Mesothelial cell of epicardium (in vitro differentiated cells): Measurements from ENCODE around the gene FBN3. TPM values are rescaled to one million over a fixed set of nuclear protein-coding genes. Genes with fewer than 3 reads are reported as not detected.

Experiments used
- DNase-seq, 2 experiments: peaks; one replicate each; pipeline ENCODE4 v3.0.0; 2021; ENCODE audit warnings: low spot score in 2 of 2; ENCODE audit not compliant: unreplicated experiment in 2 of 2
- H3K27ac Mint-ChIP-seq: 2 replicates; pipeline ENCODE4 v1.8.0; 2021; ENCODE audit warnings: mixed read lengths
- H3K27me3 Mint-ChIP-seq: 2 replicates; pipeline ENCODE4 v1.8.0; 2021; ENCODE audit warnings: low read depth, mixed read lengths
- H3K36me3 Mint-ChIP-seq: 2 replicates; pipeline ENCODE4 v1.8.0; 2021; ENCODE audit warnings: mixed read lengths
- H3K4me1 Mint-ChIP-seq: 2 replicates; pipeline ENCODE4 v1.8.0; 2021; ENCODE audit warnings: mixed read lengths
- H3K4me3 Mint-ChIP-seq: 2 replicates; pipeline ENCODE4 v1.8.0; 2021; ENCODE audit warnings: mild to moderate bottlenecking, moderate library complexity, mixed read lengths
- H3K9me3 Mint-ChIP-seq: 2 replicates; pipeline ENCODE4 v1.8.0; 2021; ENCODE audit warnings: mixed read lengths
- CTCF ChIP-seq: fragments of 200-600 bp; sonication (generic); IDR thresholded peaks from one replicate; pipeline ENCODE4 v1.5.0; 2021; ENCODE audit warnings: antibody characterized with exemption; ENCODE audit not compliant: unreplicated experiment
- total RNA-seq: library from RNA; stranded (reverse); gene quantifications from 3 replicates; pipeline ENCODE4 v1.2.1, GENCODE V29; 2021

The FBN3 gene
- total RNA-seq, 1 donor from 2014 or later = 120 TPM

- no peak for TF ChIP-seq CTCF
- H3K4me3 Mint-ChIP-seq = no peak overlapping the region
- no peaks in the 10 kb centered on the region for H3K9me3 Mint-ChIP-seq
- H3K4me1 Mint-ChIP-seq = no peaks in the 10 kb centered on the region
- DNase-seq = no peak
- H3K27ac Mint-ChIP-seq = no peak overlapping the region
- H3K27me3 Mint-ChIP-seq = no peaks in the 10 kb centered on the region
- H3K36me3 Mint-ChIP-seq = no peaks in the 10 kb centered on the region
Observed at GRCh38 chr19:8184274-8184673, 34.9 kb upstream of the FBN3 start.

GRCh38 chr19:8180018-8180417, 30.6 kb upstream of the FBN3 start:
- no peaks in the 10 kb centered on the region for H3K36me3 Mint-ChIP-seq

GRCh38 chr19:8174706-8175105, 25.3 kb upstream of the FBN3 start:
- no peaks in the 10 kb centered on the region for H3K27me3 Mint-ChIP-seq

More at GRCh38 chr19:8180018-8180417, 30.6 kb upstream of the FBN3 start:
- no peak for TF ChIP-seq CTCF
- no peak for DNase-seq
- Mint-ChIP-seq H3K4me3 (no peak overlapping the region), H3K4me1 (no peaks in the 10 kb centered on the region), H3K9me3 (no peaks in the 10 kb centered on the region), H3K27me3 (no peaks in the 10 kb centered on the region), H3K27ac (no peak overlapping the region)

GRCh38 chr19:8168537-8168936, 19.1 kb upstream of the FBN3 start:
- H3K36me3 Mint-ChIP-seq = no peaks in the 10 kb centered on the region
- H3K4me3 Mint-ChIP-seq = no peak overlapping the region
- H3K27me3 Mint-ChIP-seq = no peaks in the 10 kb centered on the region
- DNase-seq = no peak
- TF ChIP-seq CTCF = no peak
- peaks cover 9% of the 10 kb centered on the region for H3K4me1 Mint-ChIP-seq
- H3K27ac Mint-ChIP-seq = no peak overlapping the region
- H3K9me3 Mint-ChIP-seq = no peaks in the 10 kb centered on the region

More at GRCh38 chr19:8174706-8175105, 25.3 kb upstream of the FBN3 start:
- no peak for TF ChIP-seq CTCF
- Mint-ChIP-seq H3K27ac (no peak overlapping the region), H3K4me3 (no peak overlapping the region), H3K36me3 (no peaks in the 10 kb centered on the region), H3K9me3 (no peaks in the 10 kb centered on the region), H3K4me1 (no peaks in the 10 kb centered on the region)
- no peak for DNase-seq

GRCh38 chr19:8167985-8168384, 18.6 kb upstream of the FBN3 start:
- no peak overlapping the region for H3K4me3 Mint-ChIP-seq
- no peak overlapping the region for H3K27ac Mint-ChIP-seq
- no peaks in the 10 kb centered on the region for H3K36me3 Mint-ChIP-seq

More at GRCh38 chr19:8167985-8168384, 18.6 kb upstream of the FBN3 start:
- Mint-ChIP-seq H3K9me3 (no peaks in the 10 kb centered on the region), H3K4me1 (peaks cover 11% of the 10 kb centered on the region), H3K27me3 (no peaks in the 10 kb centered on the region)
- TF ChIP-seq CTCF = no peak
- DNase-seq = no peak
